Activated CD4-positive, CD25-positive, alpha-beta regulatory T cell treated with anti-CD3 and anti-CD28 coated beads, Interleukin-2, amount 50 U/mL, for 16 hours (primary cell): Measurements from ENCODE around the gene FNDC3B.

Source experiments
- DNase-seq: peaks from one replicate; pipeline ENCODE4 v3.0.0-alpha.2; 2020; ENCODE audit warnings: low read depth, low spot score

Gene FNDC3B

DNA sequence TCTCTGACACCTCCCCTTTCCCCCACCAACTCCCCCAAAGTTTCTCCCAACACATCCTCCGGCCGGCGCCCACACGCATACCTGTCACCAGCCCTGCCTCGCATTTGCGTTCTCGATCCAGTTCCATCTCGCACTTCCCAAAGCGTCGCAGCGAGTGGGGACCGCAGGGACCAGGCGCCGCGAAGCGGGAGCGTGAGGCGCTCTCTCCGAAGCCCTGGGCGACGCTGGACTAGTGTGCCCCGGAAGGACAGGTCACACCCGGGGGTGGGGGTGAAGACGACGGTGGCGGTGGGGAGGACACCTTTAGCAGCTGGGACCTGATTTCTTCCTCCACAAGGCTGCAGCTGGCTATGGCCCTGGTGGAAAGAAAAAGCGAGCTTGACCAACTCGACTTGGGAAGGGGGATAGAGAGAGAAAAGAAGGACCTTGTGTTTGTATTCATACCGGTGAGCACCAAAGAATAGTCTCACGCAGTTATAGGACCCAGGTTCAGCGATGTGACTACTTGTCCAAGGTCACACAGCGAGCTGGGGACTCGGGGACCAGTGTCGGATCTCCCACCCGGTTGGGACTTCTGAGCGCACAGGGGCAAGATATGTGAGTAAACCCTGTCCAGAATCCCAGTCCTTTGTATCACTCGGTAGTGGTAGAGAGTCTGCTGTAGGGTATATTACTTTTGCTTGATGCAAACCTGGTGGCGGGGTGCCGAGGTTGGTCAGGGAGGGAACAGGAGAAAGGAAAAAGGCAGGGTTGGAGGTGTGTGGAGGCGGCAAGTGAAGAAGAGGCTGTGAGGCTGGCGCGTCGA is 409.5 kb downstream of the FNDC3B start:
- no peak for DNase-seq

DNA sequence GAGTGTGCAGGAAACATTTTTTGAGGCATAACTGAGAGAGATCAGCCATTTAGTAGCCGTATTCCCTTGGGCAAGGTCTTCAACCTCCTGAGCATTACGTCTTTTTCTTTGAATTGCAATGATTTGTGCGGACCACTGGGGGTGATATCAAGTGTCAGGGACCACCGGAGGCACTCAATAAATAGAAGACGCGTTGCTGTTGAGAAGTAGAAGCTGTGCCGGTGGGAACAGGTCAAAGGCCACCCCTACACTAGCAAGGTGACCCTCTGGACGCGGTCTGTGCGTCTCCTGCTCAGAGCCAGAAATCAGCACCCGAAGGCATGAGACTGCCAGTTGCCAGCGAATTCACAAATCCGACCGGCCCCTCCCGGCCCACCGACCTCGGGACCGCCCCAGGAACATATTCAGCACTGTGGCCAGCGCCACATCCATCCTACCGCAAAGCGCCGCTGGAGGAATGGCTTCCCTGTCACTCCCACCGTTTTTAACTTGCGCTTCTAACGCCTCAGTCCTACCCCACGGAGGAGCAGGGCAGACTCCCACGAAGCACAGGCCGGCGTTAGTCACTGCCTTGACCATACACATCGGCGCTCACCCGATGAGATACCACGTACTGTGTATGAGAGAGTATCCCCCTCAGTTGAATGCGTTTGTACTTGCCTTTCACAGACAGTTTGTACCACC is 410.2 kb downstream of the FNDC3B start:
- no peak for DNase-seq
